HepG2 (cell line): Measurements from ENCODE around the gene TFAM. TPM values are rescaled to one million over a fixed set of nuclear protein-coding genes. Genes with fewer than 3 reads are reported as not detected.
A peak's percentile ranks its signal among the peaks of the same experiment; 100 is the strongest.

Source experiments
- CENPT ChIP-seq: sonication (generic); formaldehyde crosslinking; IDR thresholded peaks from 2 replicates; pipeline ENCODE4 v1.8.0; 2022; ENCODE audit warnings: low read depth, mild to moderate bottlenecking, moderate library complexity, missing genetic modification reagents
- DZIP1 ChIP-seq: sonication (generic); formaldehyde crosslinking; IDR thresholded peaks from 2 replicates; pipeline ENCODE4 v1.5.0; 2020; ENCODE audit warnings: mild to moderate bottlenecking, missing genetic modification reagents
- E2F2 ChIP-seq: sonication (generic); formaldehyde crosslinking; IDR thresholded peaks from 2 replicates; pipeline ENCODE4 v1.4.0; 2020; ENCODE audit warnings: missing genetic modification reagents, borderline replicate concordance
- GABPA ChIP-seq, 2 experiments: IDR thresholded peaks; 2 replicates each; pipeline ENCODE4 v1.6.1; 2011 to 2016; ENCODE audit warnings: low read depth in 2 of 2, low read length in 1 of 2, missing biosample characterization in 1 of 2, missing genetic modification characterization in 1 of 2
- MED1 ChIP-seq: sonication (generic); formaldehyde crosslinking; IDR thresholded peaks from 2 replicates; pipeline ENCODE4 v1.4.0; 2020; ENCODE audit warnings: missing genetic modification reagents
- MIXL1 ChIP-seq: IDR thresholded peaks from 2 replicates; pipeline ENCODE4 v1.6.1; 2016
- MTA1 ChIP-seq: sonication (generic); formaldehyde crosslinking; IDR thresholded peaks from 2 replicates; pipeline ENCODE4 v1.4.0; 2020; ENCODE audit warnings: missing genetic modification reagents, mild to moderate bottlenecking, borderline replicate concordance
- RARA ChIP-seq: IDR thresholded peaks from 2 replicates; pipeline ENCODE4 v1.6.1; 2016; ENCODE audit warnings: missing genetic modification reagents, missing compliant biosample characterization
- SOX6 ChIP-seq, 2 experiments: fragments of 450-650 bp in 1 of 2; sonication (generic) in 1 of 2; formaldehyde crosslinking in 1 of 2; IDR thresholded peaks; 2 replicates each; pipeline versions ENCODE4 v1.4.0 to v1.6.1; 2017 to 2020; ENCODE audit warnings: antibody characterized with exemption in 1 of 2, mild to moderate bottlenecking in 1 of 2, missing genetic modification reagents in 1 of 2
- ZBTB42 ChIP-seq: sonication (generic); formaldehyde crosslinking; IDR thresholded peaks from 2 replicates; pipeline ENCODE4 v1.5.0; 2020; ENCODE audit warnings: mild to moderate bottlenecking, missing genetic modification reagents
- ZNF251 ChIP-seq: sonication (generic); formaldehyde crosslinking; IDR thresholded peaks from 2 replicates; pipeline ENCODE4 v1.9.0; 2021; ENCODE audit warnings: mild to moderate bottlenecking, missing genetic modification reagents
- ZNF350 ChIP-seq: sonication (generic); formaldehyde crosslinking; IDR thresholded peaks from 2 replicates; pipeline ENCODE4 v1.4.0; 2020; ENCODE audit warnings: mild to moderate bottlenecking, low read depth, missing genetic modification reagents, borderline replicate concordance
- ZNF441 ChIP-seq: sonication (generic); formaldehyde crosslinking; IDR thresholded peaks from 2 replicates; pipeline ENCODE4 v1.7.0; 2021; ENCODE audit warnings: missing genetic modification reagents, borderline replicate concordance
- ZNF552 ChIP-seq: sonication (generic); formaldehyde crosslinking; IDR thresholded peaks from 2 replicates; pipeline ENCODE4 v1.9.0; 2022; ENCODE audit warnings: missing genetic modification reagents, mild to moderate bottlenecking, borderline replicate concordance
- ZNF766 ChIP-seq: sonication (generic); formaldehyde crosslinking; IDR thresholded peaks from 2 replicates; pipeline ENCODE4 v1.5.0; 2020; ENCODE audit warnings: missing genetic modification reagents, borderline replicate concordance
- polyA plus RNA-seq, 8 experiments: library from polyadenylated mRNA; depleted of rRNA in 3 of 8; stranded (reverse) in 7 of 8; unstranded in 1 of 8; fragments of >200 nt; fragmentation: Illumina TruSeq in 4 of 8; extraction: Trizol in 4 of 8; gene quantifications; 2 replicates each; pipeline versions ENCODE4 v1.2.1 to v1.2.3, GENCODE V29; 2011 to 2016; ENCODE audit warnings: low read depth in 4 of 8, missing spikeins in 1 of 8, mixed read lengths in 1 of 8; ENCODE audit not compliant: insufficient read depth in 1 of 8
- total RNA-seq, 5 experiments: library from RNA; depleted of rRNA; stranded (reverse); fragments of >200 nt; fragmentation: Illumina TruSeq; extraction: Trizol; gene quantifications; 2 replicates each; pipeline ENCODE4 v1.2.3, GENCODE V29; 2016; ENCODE audit warnings: low read depth in 1 of 5
- TF ChIP-seq, protein P1 (sequence below): sonication (generic); formaldehyde crosslinking; IDR thresholded peaks from 2 replicates; pipeline ENCODE4 v1.4.0; 2020; ENCODE audit warnings: missing genetic modification reagents
- TF ChIP-seq, protein P2 (sequence below), 2 experiments: fragments of 450-650 bp in 1 of 2; sonication (generic) in 1 of 2; formaldehyde crosslinking; IDR thresholded peaks; 2 replicates each; pipeline versions ENCODE4 v1.5.0 to v1.8.0; 2020 to 2022; ENCODE audit warnings: mild to moderate bottlenecking in 1 of 2, missing genetic modification reagents in 1 of 2
- TF ChIP-seq, protein P3 (sequence below): sonication (generic); formaldehyde crosslinking; IDR thresholded peaks from 2 replicates; pipeline ENCODE4 v1.4.0; 2020; ENCODE audit warnings: missing genetic modification reagents, borderline replicate concordance

Gene TFAM
- total and polyA plus RNA-seq, 2 of the 13 experiments (the other 11 are each of a cell fraction or from before 2014, with no cell fraction given), result 18.4 to 125 TPM

DNA sequence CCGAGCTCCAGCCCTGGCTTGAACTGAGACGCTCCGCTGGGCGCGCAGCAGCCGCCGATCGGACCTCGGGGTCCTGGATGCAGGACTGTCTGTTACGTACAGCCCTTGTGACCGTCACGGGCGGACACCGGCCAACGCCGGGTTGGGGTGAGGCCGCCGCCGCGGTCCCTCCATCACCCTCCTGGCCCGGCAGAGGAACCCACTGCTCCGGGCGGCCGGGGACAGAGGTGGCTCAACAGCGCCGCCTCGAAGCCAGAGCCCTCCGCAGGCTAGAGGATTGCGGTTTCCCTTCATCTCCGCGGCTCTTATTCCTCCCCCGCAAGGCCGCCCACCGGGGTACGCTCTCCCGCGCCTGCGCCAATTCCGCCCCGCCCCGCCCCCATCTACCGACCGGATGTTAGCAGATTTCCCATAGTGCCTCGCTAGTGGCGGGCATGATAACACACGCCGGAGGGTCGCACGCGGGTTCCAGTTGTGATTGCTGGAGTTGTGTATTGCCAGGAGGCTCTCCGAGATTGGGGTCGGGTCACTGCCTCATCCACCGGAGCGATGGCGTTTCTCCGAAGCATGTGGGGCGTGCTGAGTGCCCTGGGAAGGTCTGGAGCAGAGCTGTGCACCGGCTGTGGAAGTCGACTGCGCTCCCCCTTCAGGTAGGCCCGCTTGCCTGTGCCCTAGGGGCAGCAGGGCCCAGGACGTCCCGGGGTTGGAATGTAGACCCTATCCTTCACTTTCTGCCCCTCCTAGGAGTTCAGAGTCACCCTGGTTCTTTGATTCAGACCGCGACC lies at the start of gene TFAM (continued):
- TF ChIP-seq, protein P1, sequence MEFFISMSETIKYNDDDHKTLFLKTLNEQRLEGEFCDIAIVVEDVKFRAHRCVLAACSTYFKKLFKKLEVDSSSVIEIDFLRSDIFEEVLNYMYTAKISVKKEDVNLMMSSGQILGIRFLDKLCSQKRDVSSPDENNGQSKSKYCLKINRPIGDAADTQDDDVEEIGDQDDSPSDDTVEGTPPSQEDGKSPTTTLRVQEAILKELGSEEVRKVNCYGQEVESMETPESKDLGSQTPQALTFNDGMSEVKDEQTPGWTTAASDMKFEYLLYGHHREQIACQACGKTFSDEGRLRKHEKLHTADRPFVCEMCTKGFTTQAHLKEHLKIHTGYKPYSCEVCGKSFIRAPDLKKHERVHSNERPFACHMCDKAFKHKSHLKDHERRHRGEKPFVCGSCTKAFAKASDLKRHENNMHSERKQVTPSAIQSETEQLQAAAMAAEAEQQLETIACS (CRISPR knock-in tag), result no peak
- TF ChIP-seq MTA1 (CRISPR knock-in tag) (peak; percentile 64; the same call in 1 of the 2 replicates), ZNF766 (CRISPR knock-in tag) (no peak), ZNF441 (CRISPR knock-in tag) (peak; percentile 72; the same call in 1 of the 2 replicates), MED1 (peak; percentile 44), ZNF552 (CRISPR knock-in tag) (no peak), ZNF350 (CRISPR knock-in tag) (peak; percentile 76; the same call in 1 of the 2 replicates), CENPT (peak; percentile 67; the same call in 1 of the 2 replicates), RARA (CRISPR knock-in tag) (0 out of 2 replicates have a peak, but pooled peaks have one; percentile 14), GABPA (IDR thresholded peaks at IDR 0.05; ENCODE audit: low read depth, low read length) (peak; percentile 53), GABPA (CRISPR knock-in tag; IDR thresholded peaks at IDR 0.05; ENCODE audit: low read depth) (peak; percentile 94), ZNF251 (CRISPR knock-in tag) (no peak), ZBTB42 (CRISPR knock-in tag) (peak; percentile 49; the same call in 1 of the 2 replicates), E2F2 (CRISPR knock-in tag) (0 out of 2 replicates have a peak, but pooled peaks have one; percentile 34), SOX6 (IDR thresholded peaks at IDR 0.05) (no peak), SOX6 (CRISPR knock-in tag; IDR thresholded peaks at IDR 0.05) (peak; percentile 57), MIXL1 (no peak), DZIP1 (CRISPR knock-in tag) (peak; percentile 63; the same call in 1 of the 2 replicates)
- TF ChIP-seq, protein P2, sequence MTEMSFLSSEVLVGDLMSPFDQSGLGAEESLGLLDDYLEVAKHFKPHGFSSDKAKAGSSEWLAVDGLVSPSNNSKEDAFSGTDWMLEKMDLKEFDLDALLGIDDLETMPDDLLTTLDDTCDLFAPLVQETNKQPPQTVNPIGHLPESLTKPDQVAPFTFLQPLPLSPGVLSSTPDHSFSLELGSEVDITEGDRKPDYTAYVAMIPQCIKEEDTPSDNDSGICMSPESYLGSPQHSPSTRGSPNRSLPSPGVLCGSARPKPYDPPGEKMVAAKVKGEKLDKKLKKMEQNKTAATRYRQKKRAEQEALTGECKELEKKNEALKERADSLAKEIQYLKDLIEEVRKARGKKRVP (CRISPR knock-in tag; IDR thresholded peaks at IDR 0.05), result peak in 1 of 2 experiments; percentile 83; a peak in 2 of 4 replicates
- TF ChIP-seq, protein P3, sequence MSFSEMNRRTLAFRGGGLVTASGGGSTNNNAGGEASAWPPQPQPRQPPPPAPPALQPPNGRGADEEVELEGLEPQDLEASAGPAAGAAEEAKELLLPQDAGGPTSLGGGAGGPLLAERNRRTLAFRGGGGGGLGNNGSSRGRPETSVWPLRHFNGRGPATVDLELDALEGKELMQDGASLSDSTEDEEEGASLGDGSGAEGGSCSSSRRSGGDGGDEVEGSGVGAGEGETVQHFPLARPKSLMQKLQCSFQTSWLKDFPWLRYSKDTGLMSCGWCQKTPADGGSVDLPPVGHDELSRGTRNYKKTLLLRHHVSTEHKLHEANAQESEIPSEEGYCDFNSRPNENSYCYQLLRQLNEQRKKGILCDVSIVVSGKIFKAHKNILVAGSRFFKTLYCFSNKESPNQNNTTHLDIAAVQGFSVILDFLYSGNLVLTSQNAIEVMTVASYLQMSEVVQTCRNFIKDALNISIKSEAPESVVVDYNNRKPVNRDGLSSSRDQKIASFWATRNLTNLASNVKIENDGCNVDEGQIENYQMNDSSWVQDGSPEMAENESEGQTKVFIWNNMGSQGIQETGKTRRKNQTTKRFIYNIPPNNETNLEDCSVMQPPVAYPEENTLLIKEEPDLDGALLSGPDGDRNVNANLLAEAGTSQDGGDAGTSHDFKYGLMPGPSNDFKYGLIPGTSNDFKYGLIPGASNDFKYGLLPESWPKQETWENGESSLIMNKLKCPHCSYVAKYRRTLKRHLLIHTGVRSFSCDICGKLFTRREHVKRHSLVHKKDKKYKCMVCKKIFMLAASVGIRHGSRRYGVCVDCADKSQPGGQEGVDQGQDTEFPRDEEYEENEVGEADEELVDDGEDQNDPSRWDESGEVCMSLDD (CRISPR knock-in tag), result peak; percentile 63; the same call in 1 of the 2 replicates
